Measurements from ENCODE around the gene LINGO1.

The LINGO1 gene

DNA sequence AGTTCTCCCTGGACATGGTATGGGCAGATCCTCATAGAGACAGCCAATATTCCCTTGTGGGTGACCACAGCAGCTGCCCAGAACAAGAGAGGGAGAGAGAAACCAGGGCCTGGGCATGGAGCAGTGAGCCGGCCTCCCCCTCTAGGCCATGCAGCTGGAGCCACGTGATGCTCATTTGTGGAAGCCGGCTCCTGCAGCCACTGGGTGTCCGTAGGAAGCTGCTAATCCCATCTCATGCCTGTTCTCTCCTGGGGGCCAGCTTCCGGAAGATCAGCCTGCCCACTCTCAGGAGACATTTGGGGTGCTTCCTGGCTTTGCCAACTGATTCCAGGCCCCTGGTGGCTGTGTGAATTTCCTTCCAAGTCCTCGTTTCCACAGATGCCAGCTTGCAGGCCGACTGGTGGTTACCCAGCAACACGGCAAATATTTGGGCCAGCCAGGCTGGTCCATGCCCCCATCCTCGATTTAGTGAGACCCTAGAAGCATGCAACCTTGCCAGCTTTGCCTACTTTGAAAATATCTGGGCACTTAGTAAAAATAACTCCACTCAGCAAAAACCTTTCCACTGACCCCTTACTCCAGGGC is 55.3 kb downstream of the LINGO1 start:
- TF ChIP-seq POLR2A (IDR thresholded peaks at IDR 0.05; ENCODE audit: low read depth, low read length): no peak
- no peak for DNase-seq (ENCODE audit: insufficient read length, low spot score)
- FAIRE-seq: no peak

DNA sequence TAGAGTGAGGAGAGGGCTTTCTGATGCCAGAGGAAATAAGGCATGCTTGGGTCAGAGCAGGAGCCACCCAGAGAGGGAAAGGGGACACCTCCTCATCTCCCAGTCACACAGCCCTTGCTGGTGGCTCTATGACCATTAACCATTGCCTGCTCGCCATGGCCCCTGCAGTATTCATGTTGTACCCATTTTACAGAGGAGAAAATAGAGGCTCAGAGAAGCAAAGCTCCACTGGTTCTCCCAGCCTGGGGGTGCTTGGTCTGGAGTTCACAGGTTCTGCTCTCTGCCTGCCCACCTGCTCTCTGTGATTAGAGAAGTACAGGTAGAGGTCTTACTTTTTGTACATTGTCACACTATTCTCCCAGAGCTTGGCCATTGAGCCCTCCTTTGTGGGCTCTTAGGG is 56.2 kb downstream of the LINGO1 start:
- FAIRE-seq: no peak
- no peak for DNase-seq (ENCODE audit: insufficient read length, low spot score)
- TF ChIP-seq POLR2A (IDR thresholded peaks at IDR 0.05; ENCODE audit: low read depth, low read length): no peak

DNA sequence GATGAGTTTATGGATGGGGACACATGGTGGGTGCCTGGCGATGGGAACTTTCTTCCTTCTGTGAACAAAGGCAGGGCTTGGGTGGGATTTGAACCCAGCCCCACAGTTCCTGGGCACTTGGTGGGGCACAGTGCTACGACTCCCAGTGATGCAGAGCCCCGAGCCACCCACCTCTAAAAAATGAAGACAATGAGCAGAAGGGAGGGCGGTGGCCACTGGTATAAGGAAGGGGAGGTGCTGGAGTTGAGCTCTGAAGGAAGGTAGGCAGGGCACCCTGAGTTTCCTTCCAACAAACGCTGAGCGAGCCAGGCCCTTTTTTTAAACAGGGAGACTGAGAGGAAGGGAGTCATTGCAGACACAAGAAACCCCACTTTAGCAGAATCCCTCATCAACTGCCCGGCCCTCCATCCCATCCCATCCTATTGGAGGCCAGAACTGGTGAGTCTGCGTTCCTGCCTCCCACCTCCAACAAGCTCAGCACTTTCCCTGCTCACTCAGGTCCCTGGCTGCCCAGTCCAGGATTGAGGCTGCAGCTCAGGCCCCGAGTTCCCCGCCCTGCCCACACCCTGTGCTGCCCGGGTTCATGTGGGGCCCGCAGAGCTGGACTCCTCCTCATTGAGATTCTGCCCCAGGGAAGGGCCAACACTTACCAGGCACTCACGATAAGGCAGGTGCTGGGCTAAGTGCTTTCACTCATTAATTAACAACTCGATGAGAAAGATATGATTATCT is 57.3 kb downstream of the LINGO1 start:
- DNase-seq (ENCODE audit: insufficient read length, low spot score) (no peak), FAIRE-seq (no peak)
- TF ChIP-seq POLR2A (IDR thresholded peaks at IDR 0.05; ENCODE audit: low read depth, low read length): no peak

DNA sequence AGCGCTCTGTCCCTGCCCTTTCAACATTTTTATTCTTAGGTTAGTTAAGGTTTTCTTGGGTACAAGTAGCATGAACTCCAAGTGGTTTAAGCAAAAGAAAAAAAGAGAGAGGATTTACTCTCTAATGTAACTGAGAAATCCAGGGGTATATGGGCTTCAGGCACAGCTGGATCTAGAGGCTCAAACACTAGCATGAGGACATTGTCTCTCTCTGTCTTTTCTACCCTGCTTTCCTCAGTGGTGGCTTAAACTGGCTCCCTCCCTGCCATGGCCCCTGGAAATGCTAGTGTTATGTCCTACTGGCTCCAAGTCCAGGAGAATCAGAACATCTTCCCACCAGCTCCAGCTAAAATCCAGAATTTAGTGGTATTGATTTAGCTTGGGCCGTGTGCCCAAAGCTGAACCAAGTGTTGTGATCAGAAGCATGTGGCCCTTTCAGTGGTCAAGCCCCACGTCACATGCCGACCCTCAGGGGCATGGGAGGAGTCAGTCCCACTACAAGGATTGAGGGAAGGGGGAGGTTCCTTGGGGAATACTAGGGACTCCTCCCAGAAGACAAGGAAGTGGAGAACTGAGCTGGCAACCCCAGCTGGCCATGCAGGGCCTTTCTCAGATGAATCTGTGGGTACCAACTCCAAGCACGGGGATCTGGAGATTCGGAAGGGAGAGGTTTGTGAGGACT is 58.0 kb downstream of the LINGO1 start:
- TF ChIP-seq POLR2A (IDR thresholded peaks at IDR 0.05; ENCODE audit: low read depth, low read length): no peak
- DNase-seq (ENCODE audit: insufficient read length, low spot score) (no peak), FAIRE-seq (no peak)

DNA sequence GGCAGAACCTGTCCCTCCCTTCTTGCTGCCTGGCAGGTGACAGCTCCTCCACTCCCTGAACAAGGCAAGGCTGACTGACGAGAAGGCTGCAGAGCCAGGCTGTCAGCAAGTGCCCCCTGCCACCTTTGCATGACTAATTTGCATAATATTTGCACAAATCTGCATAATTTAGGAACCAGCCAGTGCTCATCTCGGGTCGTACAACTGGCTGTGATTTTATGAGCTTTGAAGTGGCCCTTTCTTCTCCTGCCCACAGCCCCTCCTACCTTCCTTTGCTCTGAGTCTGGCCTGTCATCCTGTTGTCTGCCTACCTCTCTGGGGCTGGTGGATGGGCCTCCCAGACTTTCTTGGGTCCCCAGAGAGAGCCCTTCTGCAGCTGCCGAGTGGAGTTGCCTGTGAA is 58.9 kb downstream of the LINGO1 start:
- no peak for TF ChIP-seq POLR2A (IDR thresholded peaks at IDR 0.05; ENCODE audit: low read depth, low read length)
- no peak for FAIRE-seq

DNA sequence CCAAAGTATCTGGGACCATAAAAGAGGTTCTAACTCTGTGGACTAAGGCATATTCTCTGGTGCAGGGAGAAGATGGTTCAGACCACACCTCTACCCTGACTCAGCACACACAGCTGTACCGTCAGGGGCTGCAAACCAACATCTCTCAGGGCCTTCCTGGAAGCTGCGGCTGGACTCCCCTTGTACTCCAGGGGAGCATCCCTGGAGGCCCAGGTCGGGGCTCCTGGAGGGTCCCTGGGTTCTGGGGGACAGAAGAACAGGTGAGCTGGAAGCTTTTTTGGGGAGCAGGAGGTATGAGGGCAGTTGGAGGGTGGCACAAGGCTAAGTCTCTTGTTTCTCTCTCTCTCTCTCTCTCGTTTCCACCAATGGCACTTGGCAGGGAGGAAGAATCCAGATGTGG is 60.5 kb downstream of the LINGO1 start:
- TF ChIP-seq POLR2A (IDR thresholded peaks at IDR 0.05; ENCODE audit: low read depth, low read length): no peak
- no peak for FAIRE-seq
- no peak for DNase-seq (ENCODE audit: insufficient read length, low spot score)

More for the DNA sequence above, 58.9 kb downstream of the LINGO1 start:
- DNase-seq (ENCODE audit: insufficient read length, low spot score): no peak

DNA sequence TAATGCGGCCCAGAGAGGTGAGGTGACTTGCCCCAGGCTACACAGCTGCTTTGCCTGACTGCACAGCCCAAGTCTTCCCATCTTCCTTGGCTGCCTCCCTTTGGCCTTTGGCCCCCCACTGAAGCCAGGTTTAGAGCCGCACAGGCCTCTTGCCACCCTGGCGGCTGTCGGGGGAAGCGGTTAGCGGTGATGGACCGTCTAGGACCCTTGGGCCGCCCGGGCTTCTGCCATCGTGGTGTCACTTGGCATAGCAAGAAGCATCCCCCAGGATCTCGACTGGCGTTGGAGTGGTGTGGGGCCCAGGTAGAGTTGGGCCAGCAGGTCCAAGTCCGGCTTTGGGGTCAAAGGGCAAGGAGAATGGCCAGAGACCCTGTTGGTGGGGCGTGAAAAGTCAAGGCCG is 61.0 kb downstream of the LINGO1 start:
- TF ChIP-seq POLR2A (IDR thresholded peaks at IDR 0.05; ENCODE audit: low read depth, low read length): no peak
- DNase-seq (ENCODE audit: insufficient read length, low spot score) (no peak), FAIRE-seq (no peak)

DNA sequence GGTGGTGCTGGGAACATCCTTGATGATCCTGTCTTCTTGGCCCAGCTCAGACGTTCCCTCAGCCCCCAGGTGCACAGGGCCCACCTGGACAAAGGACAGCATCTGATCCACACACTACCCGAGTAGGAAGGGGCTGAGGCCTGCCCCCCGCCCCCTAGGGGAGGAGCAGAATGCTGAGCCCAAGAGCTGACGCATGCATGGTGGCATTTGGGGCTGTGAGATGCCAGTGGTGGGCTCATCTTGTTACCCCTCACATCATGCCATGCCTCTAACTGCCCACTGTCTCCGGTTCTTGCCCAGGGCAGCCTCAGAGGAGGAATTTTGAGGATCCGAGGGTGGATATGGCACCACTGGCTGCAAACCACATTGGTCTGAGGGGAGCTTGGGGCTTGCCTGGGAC is 61.5 kb downstream of the LINGO1 start:
- DNase-seq (ENCODE audit: insufficient read length, low spot score) (no peak), FAIRE-seq (no peak)
- no peak for TF ChIP-seq POLR2A (IDR thresholded peaks at IDR 0.05; ENCODE audit: low read depth, low read length)

DNA sequence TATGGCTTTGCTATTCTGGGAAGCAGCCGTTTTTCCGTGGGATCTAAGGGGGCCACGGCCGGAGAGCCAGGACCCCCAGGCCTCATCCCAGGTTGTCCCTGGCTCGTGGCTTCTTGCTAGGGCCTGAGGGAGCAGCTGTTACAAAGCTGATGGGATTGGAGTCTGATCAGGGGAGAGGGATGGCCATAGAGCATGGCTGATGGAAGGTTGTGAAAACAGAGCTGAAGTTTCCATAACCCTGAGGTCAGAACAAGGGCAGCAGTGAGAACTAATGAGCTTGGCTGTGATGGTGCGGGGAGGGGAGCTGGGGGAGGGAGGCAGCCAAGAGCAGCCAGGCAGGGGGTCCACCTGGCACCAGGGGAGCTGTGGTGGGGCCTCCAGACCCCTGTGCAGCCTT is 63.0 kb downstream of the LINGO1 start:
- no peak for TF ChIP-seq POLR2A (IDR thresholded peaks at IDR 0.05; ENCODE audit: low read depth, low read length)
- FAIRE-seq (no peak), DNase-seq (ENCODE audit: insufficient read length, low spot score) (no peak)

DNA sequence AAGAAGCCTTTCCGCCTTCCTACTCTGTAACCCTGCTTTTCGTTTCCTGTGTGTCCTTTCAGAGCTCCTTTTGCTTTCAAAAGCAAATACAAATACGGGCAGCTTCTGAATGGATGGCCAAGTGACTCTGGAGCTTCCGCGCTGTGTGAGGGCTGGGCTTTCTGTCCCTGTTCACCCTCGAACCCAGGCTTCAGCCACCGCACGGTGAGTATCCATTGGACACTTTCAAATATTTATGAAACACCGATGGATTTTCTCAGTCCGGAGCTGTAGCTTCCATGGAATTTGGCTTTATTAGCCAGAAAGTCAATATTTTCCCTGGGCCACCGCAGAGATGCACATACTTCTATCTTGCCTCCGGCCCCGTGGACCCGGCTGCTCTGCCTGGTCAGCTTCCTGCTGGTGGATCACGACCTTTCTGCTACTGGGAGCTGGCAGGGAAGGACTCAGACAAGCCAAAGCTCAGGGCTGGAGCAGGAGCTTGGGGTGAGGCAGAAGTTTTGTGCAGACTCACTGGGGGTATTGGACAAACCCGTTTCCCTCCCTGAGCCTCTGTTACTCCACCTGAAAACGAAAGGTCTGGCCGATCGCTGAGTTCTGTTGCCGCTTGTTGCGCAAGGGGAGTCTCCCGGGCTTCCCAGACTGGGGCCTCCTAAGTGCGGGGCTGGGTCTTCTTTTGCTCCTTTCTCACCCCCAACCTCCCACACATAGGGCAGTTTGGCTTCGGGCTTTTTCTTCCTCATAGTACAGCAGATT is 63.6 kb downstream of the LINGO1 start:
- TF ChIP-seq POLR2A (IDR thresholded peaks at IDR 0.05; ENCODE audit: low read depth, low read length): no peak
- DNase-seq (ENCODE audit: insufficient read length, low spot score) (no peak), FAIRE-seq (no peak)

DNA sequence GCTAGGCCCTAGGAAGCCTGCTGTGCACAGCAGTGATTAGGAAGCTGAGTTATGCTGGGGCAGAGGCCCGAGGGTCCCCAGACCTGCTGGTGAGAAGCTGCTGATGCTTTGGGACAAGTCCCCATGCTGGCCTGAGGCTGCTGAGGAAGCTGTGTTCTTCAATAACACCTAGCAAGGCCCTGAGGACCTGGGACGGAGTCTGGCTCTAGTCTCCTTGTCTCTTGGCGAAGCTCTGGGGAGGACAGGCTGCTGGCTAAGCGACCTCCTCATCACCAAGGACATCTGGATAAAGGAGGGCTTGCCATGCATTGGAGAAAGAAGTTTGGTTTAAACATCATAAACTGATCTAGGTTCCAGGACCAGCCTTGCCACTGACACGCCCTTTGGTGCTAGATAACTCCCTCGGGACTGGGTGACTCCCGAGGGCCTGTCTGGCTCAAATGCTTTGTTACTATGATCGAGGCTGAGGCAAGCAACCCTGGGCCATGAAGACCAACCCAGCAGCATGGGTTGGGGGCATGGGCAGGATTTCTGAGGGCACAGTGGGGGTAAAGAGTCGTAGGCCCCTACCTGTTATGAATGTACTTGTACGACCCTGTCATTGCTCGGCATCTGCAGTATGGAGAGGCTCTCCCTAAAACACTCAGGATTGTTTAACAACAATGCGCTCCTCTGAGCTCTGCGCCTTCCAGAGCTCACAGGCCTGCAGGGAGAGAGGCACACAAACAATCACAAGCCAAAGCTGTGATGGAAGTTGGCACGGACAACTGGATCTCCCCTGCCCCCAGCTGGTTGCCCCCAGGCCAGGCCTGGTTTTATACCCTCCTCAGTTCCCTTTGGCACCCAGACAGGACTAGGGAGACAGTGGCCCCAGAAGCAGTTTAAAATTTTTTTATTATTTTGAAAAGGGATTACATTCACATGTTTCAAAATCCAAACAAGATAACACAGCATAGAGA is 64.4 kb downstream of the LINGO1 start:
- no peak for TF ChIP-seq POLR2A (IDR thresholded peaks at IDR 0.05; ENCODE audit: low read depth, low read length)
- FAIRE-seq: no peak
- DNase-seq (ENCODE audit: insufficient read length, low spot score): no peak

DNA sequence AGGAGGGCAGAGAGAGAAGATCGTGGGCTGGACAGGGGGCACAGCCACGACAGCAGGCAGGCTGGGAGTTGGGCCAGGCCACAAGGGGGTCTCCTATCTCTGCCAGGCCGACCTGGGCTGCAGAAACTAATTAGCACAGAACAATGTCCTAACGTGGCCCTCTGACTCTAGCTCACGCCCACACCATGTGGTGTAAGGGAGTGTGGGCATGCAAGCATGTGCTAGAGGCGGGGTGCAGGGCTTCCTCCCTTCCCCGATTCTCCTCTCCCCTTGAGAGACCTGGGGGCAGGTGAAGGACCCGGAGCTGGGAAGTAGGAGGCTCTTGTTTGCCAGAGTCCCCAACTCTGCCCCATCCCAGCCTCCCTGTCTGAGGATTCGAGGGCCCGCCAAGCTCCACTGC is 65.5 kb downstream of the LINGO1 start:
- FAIRE-seq (no peak), DNase-seq (ENCODE audit: insufficient read length, low spot score) (no peak)
- TF ChIP-seq POLR2A (IDR thresholded peaks at IDR 0.05; ENCODE audit: low read depth, low read length): no peak

DNA sequence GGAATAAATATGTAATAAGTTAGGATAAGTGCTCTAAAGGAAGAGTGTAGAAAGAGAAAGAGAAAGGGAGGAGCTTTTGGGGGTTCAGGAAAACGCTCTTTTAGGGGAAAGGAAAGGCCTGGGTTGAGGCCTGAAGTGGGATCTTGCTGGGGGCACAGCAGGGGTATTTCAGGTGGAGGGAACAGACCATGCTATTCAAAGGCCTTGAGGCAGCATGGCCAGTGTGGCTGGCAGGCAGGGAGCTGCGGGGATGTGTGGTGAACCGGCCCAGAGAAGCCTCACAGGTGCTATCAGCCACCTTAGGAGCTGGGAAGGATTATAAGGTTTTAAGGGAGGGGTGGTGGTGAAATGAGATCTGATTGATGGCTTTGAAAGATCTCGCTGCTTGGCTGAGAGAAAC is 66.6 kb downstream of the LINGO1 start:
- no peak for TF ChIP-seq POLR2A (IDR thresholded peaks at IDR 0.05; ENCODE audit: low read depth, low read length)
- no peak for DNase-seq (ENCODE audit: insufficient read length, low spot score)
- no peak for FAIRE-seq
